ENCODE data around the gene SYNDIG1L.

- TF ChIP-seq POLR2A (IDR thresholded peaks at IDR 0.05) = no peak
- TF ChIP-seq, protein P1, sequence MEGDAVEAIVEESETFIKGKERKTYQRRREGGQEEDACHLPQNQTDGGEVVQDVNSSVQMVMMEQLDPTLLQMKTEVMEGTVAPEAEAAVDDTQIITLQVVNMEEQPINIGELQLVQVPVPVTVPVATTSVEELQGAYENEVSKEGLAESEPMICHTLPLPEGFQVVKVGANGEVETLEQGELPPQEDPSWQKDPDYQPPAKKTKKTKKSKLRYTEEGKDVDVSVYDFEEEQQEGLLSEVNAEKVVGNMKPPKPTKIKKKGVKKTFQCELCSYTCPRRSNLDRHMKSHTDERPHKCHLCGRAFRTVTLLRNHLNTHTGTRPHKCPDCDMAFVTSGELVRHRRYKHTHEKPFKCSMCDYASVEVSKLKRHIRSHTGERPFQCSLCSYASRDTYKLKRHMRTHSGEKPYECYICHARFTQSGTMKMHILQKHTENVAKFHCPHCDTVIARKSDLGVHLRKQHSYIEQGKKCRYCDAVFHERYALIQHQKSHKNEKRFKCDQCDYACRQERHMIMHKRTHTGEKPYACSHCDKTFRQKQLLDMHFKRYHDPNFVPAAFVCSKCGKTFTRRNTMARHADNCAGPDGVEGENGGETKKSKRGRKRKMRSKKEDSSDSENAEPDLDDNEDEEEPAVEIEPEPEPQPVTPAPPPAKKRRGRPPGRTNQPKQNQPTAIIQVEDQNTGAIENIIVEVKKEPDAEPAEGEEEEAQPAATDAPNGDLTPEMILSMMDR (IDR thresholded peaks at IDR 0.05) = no peak
Observed at GRCh38 chr14:74380172-74380571, 45.8 kb downstream of the SYNDIG1L start.
